ENCODE measurements around the gene FBN1.

- no peak for TF ChIP-seq CTCF (IDR thresholded peaks at IDR 0.05)
- no peak for TF ChIP-seq POLR2A (IDR thresholded peaks at IDR 0.05)
- no peak for TF ChIP-seq EP300 (IDR thresholded peaks at IDR 0.05)
Observed at GRCh38 chr15:48365575-48365974, 279.9 kb downstream of the FBN1 start.
